Activated naive CD4-positive, alpha-beta T cell treated with anti-CD3 and anti-CD28 coated beads, Interleukin-2, amount 50 U/mL, for 72 hours (primary cell): ENCODE data around the gene DPP3. TPM values are rescaled to one million over a fixed set of nuclear protein-coding genes. Genes with fewer than 3 reads are reported as not detected.

ENCODE experiments used
- ATAC-seq, 2 donors: fragments of 150-1000 bp; cut with Tn5 transposase; 2 replicates each; pipeline ENCODE4 v1.10.0; 2021; ENCODE audit warnings: mild to moderate bottlenecking in 2 of 2, moderate library complexity in 2 of 2
- DNase-seq, 2 donors: peaks; one replicate each; pipeline ENCODE4 v3.0.0; 2021 to 2022; ENCODE audit warnings: low spot score in 2 of 2
- H3K27ac Mint-ChIP-seq, 2 donors: one replicate each; pipeline ENCODE4 v1.8.0; 2022; ENCODE audit warnings: mild to moderate bottlenecking in 2 of 2, mixed read lengths in 2 of 2
- H3K36me3 Mint-ChIP-seq, 2 donors: one replicate each; pipeline ENCODE4 v1.8.0; 2022; ENCODE audit warnings: mixed read lengths in 2 of 2
- H3K9me3 Mint-ChIP-seq, 2 donors: one replicate each; pipeline ENCODE4 v1.8.0; 2022; ENCODE audit warnings: mixed read lengths in 2 of 2
- total RNA-seq, 2 donors: library from RNA; stranded (reverse); gene quantifications; one replicate each; pipeline ENCODE4 v1.2.3, GENCODE V29; 2022

The DPP3 gene
- total RNA-seq, 2 donors from 2014 or later = 60.4 to 96.4 TPM

DNA sequence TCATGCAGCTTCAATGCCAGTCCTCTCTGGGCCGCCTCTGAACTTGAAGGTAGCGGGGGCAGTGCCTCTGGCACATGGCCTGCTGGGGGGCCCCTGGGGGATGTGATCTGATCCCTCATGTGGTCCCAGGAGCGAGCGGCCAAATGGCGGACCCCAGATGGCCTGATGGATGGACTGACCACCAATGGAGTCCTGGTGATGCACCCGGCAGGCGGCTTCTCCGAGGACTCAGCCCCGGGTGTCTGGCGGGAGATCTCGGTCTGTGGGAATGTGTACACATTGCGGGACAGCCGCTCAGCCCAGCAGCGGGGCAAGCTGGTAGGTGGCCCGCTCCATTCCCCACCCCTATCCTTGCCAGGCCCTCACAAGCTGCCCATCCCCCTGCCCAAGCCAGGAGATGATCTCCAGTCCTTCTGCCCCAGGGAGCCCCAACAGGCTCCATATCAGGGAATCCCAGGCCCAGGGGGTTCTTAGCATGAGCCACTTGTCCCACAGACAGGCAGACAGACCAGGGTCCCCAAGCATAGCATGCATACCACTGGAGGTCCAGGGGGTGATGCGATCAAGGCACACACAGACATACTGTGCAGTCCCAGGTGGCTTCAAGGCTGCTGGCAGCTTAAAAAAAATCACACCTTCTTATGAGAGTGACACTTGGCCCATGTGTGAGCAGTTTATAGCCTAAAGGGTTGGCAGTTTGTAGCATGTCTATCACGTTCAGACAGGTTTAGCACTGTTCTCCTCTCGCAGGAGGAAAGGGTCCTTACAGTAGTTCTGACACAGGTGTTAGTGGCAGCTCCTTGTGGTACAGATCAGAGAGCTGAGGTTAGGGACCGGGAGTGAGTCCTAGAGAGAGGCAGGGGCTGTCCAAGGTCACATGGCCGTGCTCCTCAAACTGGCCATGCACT lies 6.4 kb upstream of the DPP3 start:
- ATAC-seq (no peak), DNase-seq (no peak)
- Mint-ChIP-seq H3K9me3 (no peaks in the 10 kb centered on the region), H3K36me3 (no peaks in the 10 kb centered on the region), H3K27ac (peak overlapping the region in 1 of 2 donors; percentile 79)

DNA sequence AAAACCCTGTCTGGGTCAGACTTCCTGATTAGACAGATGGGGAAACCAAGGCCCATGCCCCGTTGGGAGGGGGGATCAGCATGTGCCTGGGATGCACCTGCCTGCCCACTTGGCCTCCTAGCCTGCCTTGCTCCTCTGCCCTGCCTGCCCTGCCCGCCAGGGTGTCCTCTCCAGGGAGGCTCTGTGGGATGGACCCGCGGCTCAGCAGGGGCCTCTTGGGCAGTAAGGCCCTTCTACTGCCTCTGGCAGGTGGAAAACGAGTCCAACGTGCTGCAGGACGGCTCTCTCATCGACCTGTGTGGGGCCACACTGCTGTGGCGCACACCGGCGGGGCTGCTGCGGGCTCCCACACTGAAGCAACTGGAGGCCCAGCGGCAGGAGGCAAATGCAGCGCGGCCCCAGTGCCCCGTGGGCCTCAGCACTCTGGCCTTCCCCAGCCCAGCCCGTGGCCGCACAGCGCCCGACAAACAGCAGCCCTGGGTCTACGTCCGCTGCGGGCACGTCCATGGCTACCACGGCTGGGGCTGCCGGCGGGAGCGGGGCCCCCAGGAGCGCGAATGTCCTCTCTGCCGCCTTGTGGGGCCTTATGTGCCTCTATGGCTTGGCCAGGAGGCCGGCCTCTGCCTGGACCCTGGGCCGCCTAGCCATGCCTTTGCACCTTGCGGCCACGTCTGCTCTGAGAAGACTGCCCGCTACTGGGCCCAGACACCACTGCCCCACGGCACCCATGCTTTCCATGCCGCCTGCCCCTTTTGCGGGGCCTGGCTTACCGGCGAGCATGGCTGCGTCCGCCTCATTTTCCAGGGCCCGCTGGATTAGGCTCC lies 4.7 kb upstream of the DPP3 start:
- no peaks in the 10 kb centered on the region for H3K9me3 Mint-ChIP-seq
- ATAC-seq (no peak), DNase-seq (no peak)
- peaks cover 0 to 4% of the 10 kb centered on the region in 2 donors for H3K36me3 Mint-ChIP-seq
- H3K27ac Mint-ChIP-seq = no peak overlapping the region

DNA sequence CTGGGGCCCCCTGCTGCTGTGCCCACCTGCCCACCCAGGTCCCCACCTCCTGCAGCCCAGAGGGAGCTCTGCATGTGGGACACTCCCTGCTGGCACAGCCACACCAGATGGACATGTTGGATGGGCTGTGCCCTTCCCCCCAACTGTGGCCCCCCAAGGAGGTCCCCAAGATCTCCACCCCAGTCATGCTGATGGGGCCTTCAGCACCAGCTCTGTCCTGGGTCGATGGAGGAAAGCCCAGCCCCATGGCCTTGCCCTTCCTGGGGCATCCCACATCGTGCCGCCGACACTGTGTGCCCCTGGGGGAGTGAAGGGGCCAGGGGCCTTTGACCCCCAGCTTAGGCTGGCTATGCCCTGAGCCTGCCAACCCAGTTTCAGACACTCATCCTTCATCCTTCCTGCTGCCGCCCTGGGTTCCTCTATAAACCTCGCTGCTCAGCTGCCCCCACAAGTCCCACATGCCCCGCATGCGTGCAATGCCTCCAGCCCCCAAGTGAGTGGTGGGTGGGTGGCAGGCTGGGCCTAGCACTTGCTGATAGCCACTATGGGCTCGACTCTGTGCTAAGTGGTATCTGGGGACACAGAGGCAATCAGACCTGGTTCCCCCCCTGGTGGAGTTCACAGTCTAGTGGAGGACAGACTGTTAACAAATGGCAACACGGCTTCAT lies 3.9 kb upstream of the DPP3 start:
- Mint-ChIP-seq H3K9me3 (no peaks in the 10 kb centered on the region), H3K36me3 (peaks cover 0 to 4% of the 10 kb centered on the region in 2 donors), H3K27ac (no peak overlapping the region)
- ATAC-seq = no peak
- no peak for DNase-seq

DNA sequence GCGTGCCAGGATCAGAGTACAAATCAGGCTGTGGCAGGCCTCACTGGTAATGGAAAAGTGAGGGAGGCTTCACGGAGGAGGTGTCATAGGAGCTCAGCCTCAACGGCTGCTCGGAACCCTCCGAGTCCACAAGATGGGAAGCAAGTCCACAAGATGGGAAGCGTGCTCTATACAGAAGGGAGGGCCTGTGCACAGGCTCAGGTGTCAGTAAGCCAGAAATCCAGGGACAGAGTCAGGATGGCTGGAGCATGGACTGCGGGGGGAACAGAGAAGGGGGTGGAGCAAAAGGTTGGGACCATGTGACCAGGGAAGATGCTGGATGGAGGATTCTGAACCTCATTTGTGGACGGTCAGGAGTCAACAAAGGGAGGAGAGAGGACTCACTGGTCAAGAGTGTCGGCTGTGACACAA lies 3.4 kb upstream of the DPP3 start:
- ATAC-seq (no peak), DNase-seq (no peak)
- no peak overlapping the region for H3K27ac Mint-ChIP-seq
- H3K9me3 Mint-ChIP-seq = no peaks in the 10 kb centered on the region
- peaks cover 0 to 4% of the 10 kb centered on the region in 2 donors for H3K36me3 Mint-ChIP-seq

DNA sequence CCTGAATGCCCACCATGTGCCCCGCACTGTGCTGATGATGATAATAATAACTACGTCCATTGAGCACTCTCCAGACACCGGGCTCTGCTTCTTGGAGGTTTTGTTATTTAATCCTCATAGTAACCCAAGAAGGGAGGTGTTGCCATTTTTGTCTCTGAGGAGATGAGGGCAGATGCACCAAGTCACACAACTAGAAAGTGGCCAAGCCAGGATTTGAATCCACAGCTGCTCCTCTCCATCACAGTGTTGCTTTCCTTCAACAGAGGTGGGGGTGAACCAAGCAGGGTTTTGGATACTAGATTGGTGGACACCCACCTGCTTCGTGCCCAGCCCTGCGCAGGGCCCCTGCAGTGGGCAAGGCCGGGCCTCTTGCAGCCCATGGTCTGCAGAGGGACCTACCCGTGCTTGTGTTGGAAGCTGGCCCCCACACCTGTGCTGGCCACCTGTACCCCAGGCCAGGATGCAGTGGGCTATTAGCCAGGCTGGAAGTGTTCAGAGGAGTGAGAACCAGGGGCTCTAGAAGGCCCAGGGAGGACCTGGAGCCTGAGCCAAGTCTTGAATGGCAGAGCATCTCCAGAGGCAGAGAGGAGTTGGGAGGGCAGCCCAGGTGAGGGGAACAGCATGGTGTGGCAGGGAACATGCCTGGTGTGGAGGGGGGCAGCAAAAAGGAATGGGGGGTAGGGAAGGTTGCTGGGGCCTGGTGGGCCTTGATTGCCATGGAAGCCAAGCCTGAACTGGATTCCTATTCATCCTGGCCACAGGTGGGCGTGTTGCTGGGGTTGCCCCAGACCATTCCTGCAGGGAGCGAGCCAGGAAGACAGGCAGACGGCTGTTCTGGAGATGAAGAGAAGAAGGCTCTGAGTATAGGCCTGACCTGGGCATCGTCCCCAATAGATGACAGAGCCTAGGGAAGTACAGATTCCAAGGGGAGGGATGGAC lies 2.7 kb upstream of the DPP3 start:
- Mint-ChIP-seq H3K36me3 (peaks cover 4% of the 10 kb centered on the region in 2 donors), H3K9me3 (no peaks in the 10 kb centered on the region), H3K27ac (peak overlapping the region; percentile 42 to 67)
- DNase-seq (no peak), ATAC-seq (no peak)

DNA sequence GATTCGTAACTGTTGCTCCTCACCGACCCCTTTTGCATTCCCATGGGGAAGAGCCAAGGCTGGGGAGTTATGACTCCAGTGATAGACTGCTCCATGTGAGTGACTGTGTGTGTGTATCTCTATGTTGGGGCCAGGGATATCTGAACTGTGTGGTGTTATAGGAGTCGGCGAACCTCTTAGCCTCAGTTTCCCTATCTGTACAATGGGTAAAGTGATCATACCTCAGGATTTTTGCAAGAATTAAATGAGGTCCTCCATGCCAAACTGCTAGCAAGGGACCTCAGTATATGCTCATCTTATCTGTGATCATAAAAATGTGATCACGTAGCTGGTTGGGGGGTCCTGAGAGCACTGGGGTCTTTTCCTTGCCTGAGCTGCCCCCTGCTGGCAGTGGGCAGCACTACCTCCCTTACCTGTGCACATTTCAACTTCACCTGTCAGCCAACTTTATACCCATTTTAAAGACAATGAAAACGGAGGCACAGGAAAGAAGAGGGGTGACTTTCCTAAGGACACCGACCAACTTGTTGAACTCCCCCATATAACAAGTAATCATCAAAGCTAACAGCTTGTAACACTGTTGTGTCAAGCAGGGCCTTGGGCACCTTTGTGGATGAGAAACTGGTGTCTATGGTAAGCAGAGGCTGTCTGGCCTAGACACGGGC lies 1.4 kb upstream of the DPP3 start:
- Mint-ChIP-seq H3K36me3 (peaks cover 4 to 6% of the 10 kb centered on the region in 2 donors), H3K9me3 (no peaks in the 10 kb centered on the region), H3K27ac (peak overlapping the region; percentile 93)
- ATAC-seq (no peak), DNase-seq (peak in 1 of 2 donors; percentile 46)

- ATAC-seq = no peak
- peak overlapping the region; percentile 93 for H3K27ac Mint-ChIP-seq
- no peaks in the 10 kb centered on the region for H3K9me3 Mint-ChIP-seq
- peaks cover 4 to 6% of the 10 kb centered on the region in 2 donors for H3K36me3 Mint-ChIP-seq
- DNase-seq = peak in 1 of 2 donors; percentile 24
Measured at GRCh38 chr11:66479394-66480116, 679 bp upstream of the DPP3 start.

DNA sequence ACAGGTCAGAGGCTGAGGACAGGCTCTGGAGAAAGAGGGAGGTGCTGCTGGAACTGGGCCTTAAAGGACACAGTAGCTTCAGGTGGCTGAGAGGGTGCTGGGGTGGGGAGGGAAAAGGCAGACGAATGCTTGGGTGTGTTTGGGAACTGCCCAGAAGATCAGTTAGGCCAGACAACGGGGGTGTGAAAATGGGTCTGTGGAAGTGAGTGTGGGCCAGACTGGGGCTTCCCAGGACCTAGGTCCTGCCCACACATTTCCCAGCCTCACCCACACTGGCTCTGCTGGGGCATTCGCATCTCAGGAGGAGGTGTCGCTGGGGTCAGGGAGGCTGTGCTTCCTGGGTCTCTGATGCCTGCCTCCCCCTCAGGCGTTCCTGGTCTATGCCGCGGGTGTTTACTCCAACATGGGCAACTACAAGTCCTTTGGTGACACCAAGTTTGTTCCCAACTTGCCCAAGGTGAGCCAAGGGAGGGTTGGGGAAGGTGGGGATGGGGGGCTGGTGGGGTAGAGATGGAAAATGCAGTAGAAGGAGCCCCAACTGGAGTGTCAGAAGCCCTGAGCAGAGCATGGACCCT lies 4.7 kb downstream of the DPP3 start:
- DNase-seq (no peak), ATAC-seq (no peak)
- Mint-ChIP-seq H3K9me3 (no peaks in the 10 kb centered on the region), H3K36me3 (peaks cover 0 to 6% of the 10 kb centered on the region in 2 donors), H3K27ac (peak overlapping the region in 1 of 2 donors; percentile 44)

DNA sequence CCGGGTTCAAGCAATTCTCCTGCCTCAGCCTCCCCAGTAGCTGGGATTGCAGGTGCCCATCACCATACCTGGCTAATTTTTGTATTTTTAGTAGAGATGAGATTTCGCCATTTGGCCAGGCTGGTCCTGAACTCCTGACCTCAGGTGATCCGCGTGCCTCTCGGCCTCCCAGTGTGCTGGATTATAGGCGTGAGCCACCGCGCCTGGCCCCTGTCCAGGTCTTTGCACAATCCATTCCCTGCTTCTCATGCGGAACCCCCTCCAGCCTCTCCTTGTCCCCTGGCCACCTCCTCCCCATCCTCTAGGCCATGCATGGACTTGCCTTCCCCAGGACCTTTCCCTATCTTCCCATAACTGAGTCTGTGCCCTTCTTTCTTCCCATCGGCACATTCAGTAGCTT lies 8.7 kb downstream of the DPP3 start:
- Mint-ChIP-seq H3K27ac (peak overlapping the region in 1 of 2 donors; percentile 17), H3K9me3 (no peaks in the 10 kb centered on the region), H3K36me3 (no peaks in the 10 kb centered on the region)
- no peak for DNase-seq
- ATAC-seq = no peak

GRCh38 chr11:66489636-66490035 lies 9.4 kb downstream of the DPP3 start:
- ATAC-seq (no peak), DNase-seq (no peak)
- Mint-ChIP-seq H3K27ac (no peak overlapping the region), H3K9me3 (no peaks in the 10 kb centered on the region), H3K36me3 (no peaks in the 10 kb centered on the region)

DNA sequence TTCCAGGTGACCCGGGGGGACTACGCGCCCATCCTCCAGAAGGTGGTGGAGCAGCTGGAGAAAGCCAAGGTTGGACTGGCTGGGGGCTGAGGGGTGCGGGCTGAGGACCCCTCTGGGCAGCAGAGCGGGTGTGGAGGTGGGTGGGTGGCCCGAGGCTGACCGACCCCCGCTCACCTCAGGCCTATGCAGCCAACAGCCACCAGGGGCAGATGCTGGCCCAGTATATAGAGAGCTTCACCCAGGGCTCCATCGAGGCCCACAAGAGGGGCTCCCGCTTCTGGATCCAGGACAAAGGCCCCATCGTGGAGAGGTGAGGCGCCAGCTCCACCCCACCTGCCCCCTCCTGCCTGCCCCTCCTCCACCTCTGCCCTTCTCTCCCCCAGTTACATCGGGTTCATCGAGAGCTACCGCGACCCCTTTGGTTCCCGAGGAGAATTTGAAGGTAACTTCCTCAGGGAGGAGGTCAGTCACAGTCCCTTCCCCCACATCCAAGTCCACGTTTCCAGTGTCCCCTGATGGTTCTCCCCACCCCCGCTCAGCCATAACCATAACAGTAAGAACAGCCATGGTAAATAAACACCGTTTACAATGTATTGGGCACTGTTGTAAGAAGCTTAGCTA lies 11.2 kb downstream of the DPP3 start:
- no peaks in the 10 kb centered on the region for H3K9me3 Mint-ChIP-seq
- peak in 1 of 2 donors; percentile 52 for ATAC-seq
- H3K27ac Mint-ChIP-seq = no peak overlapping the region
- peaks cover 0 to under 1% of the 10 kb centered on the region in 2 donors for H3K36me3 Mint-ChIP-seq
- DNase-seq = no peak

- Mint-ChIP-seq H3K36me3 (peaks cover 5% of the 10 kb centered on the region in 2 donors), H3K27ac (peak overlapping the region; percentile 7 to 65), H3K9me3 (no peaks in the 10 kb centered on the region)
- ATAC-seq (no peak), DNase-seq (no peak)
Measured at GRCh38 chr11:66492161-66492865, 12.1 kb downstream of the DPP3 start.

DNA sequence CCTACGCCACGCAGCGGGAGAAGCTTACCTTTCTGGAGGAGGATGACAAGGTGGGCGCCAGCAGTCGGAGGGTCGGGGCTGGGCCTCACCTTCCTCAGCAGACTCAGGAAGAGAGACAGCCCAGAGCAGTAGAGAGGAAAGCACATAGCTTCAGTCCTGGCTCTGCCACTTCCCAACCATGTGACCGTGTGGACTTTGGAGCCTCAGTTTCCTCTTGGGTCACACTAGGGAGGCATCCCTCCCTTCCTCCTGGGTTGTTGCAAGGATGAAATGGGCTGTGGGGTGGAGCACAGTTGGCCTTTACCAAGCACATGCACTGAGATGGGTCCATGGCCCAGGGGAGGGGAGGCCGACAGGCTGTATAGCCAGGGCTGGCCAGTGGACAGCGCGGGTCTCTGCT lies 12.9 kb downstream of the DPP3 start:
- DNase-seq = no peak
- H3K9me3 Mint-ChIP-seq = no peaks in the 10 kb centered on the region
- peak overlapping the region in 1 of 2 donors; percentile 7 for H3K27ac Mint-ChIP-seq
- peaks cover 5% of the 10 kb centered on the region in 2 donors for H3K36me3 Mint-ChIP-seq
- ATAC-seq = no peak

- peaks cover 5% of the 10 kb centered on the region in 2 donors for H3K36me3 Mint-ChIP-seq
- ATAC-seq (no peak), DNase-seq (no peak)
- no peak overlapping the region for H3K27ac Mint-ChIP-seq
- no peaks in the 10 kb centered on the region for H3K9me3 Mint-ChIP-seq
Measured at GRCh38 chr11:66494458-66494857, 14.2 kb downstream of the DPP3 start.
